Measurements from ENCODE around the gene CHST11. TPM values are rescaled to one million over a fixed set of nuclear protein-coding genes. Genes with fewer than 3 reads are reported as not detected.

CHST11 gene
- total RNA-seq, 1 experiment from 2014 or later: 6.7 TPM

DNA sequence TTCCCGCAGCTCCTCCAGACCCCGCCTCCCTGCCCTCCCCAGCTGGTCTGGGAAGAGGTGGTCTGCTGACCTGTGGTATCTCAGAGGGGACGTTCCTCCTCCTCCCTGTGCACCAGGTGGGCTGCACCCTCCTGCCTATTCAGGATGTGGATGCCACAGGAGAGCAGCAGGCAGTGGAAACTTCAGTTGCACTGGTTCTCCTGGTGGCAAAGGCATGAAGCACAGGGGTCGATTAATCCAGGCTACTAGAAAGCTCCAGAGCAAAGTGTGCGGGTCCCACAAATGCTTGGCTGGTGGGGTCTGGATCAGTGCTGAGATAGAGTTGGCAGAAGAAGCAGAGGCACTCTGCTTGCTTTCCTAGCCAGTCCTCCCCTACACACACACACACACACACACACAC, 304.3 kb downstream of the CHST11 start:
- H3K14ac ChIP-seq (ENCODE audit: insufficient read depth, low read length): no peak overlapping the region
- H2BK5ac ChIP-seq (ENCODE audit: insufficient read length, low read length): no peak overlapping the region
- H4K8ac ChIP-seq (replicated peaks; ENCODE audit: insufficient read length, low read depth, low read length): no peak overlapping the region
- H3K56ac ChIP-seq (ENCODE audit: insufficient read length, low read depth, low read length): no peak overlapping the region
- no peaks in the 10 kb centered on the region for H3K27me3 ChIP-seq (ENCODE audit: insufficient read depth, low read length)
- no peaks in the 10 kb centered on the region for H3K9me3 Mint-ChIP-seq
- no peak overlapping the region for H2BK20ac ChIP-seq (ENCODE audit: low read depth, low read length, poor library complexity, severe bottlenecking)
- H3K27ac ChIP-seq (ENCODE audit: insufficient read length, low read depth, low read length): no peak overlapping the region
- DNase-seq: peak; percentile 61
- H4K5ac ChIP-seq (ENCODE audit: insufficient read length, low read depth, low read length): no peak overlapping the region
- no peak overlapping the region for H3K9ac ChIP-seq (ENCODE audit: extremely low read depth, insufficient read length, low read length)
- H3K36me3 Mint-ChIP-seq (ENCODE audit: insufficient read depth in 1 of 3, low read depth in 3 of 3): peaks cover 7 to 18% (median 10%) of the 10 kb centered on the region in 3 experiments; a peak in 6 of 7 replicates
- no peaks in the 10 kb centered on the region for H3K4me1 ChIP-seq (ENCODE audit: insufficient read depth, low read length)
- no peak overlapping the region for H3K4me2 ChIP-seq (ENCODE audit: insufficient read depth, insufficient read length, low read length)
- H4K20me1 ChIP-seq (ENCODE audit: control insufficient read depth, insufficient read depth, insufficient read length): no peaks in the 10 kb centered on the region
- no peak overlapping the region for H3K27ac Mint-ChIP-seq
- no peaks in the 10 kb centered on the region for H3K79me1 ChIP-seq (ENCODE audit: insufficient read depth, low read depth, low read length, poor library complexity, severe bottlenecking)
- H2AFZ ChIP-seq (ENCODE audit: low read length): no peak overlapping the region
- TF ChIP-seq, protein P1, sequence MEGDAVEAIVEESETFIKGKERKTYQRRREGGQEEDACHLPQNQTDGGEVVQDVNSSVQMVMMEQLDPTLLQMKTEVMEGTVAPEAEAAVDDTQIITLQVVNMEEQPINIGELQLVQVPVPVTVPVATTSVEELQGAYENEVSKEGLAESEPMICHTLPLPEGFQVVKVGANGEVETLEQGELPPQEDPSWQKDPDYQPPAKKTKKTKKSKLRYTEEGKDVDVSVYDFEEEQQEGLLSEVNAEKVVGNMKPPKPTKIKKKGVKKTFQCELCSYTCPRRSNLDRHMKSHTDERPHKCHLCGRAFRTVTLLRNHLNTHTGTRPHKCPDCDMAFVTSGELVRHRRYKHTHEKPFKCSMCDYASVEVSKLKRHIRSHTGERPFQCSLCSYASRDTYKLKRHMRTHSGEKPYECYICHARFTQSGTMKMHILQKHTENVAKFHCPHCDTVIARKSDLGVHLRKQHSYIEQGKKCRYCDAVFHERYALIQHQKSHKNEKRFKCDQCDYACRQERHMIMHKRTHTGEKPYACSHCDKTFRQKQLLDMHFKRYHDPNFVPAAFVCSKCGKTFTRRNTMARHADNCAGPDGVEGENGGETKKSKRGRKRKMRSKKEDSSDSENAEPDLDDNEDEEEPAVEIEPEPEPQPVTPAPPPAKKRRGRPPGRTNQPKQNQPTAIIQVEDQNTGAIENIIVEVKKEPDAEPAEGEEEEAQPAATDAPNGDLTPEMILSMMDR (conservative IDR thresholded peaks at IDR 0.05): peak; percentile 40; the same call in 2 of the 3 replicates
- H2BK12ac ChIP-seq (ENCODE audit: insufficient read length, low read depth, low read length): no peak overlapping the region
- H3K9me3 ChIP-seq (ENCODE audit: control insufficient read depth, low read depth, low read length): no peaks in the 10 kb centered on the region
- no peaks in the 10 kb centered on the region for H3K79me2 ChIP-seq (ENCODE audit: insufficient read depth, low read length)
- WGBS (ENCODE audit: extremely low coverage, insufficient read length, low lambda C conversion rate): no CpG with 5 or more reads among the region's 5 CpGs
- H3T11ph ChIP-seq (ENCODE audit: low read length): no peak overlapping the region
- H3K4ac ChIP-seq (ENCODE audit: low read depth, low read length): no peak overlapping the region
- H3K27me3 Mint-ChIP-seq (ENCODE audit: low read depth): no peaks in the 10 kb centered on the region
- H2BK120ac ChIP-seq (ENCODE audit: low read depth, low read length, poor library complexity, severe bottlenecking): no peak overlapping the region
- H2AK5ac ChIP-seq (ENCODE audit: insufficient read length, low read length): no peak overlapping the region
- H3K4me1 Mint-ChIP-seq: peaks cover 2 to 13% of the 10 kb centered on the region in 2 experiments; a peak in 2 of 4 replicates
- no peak overlapping the region for H3K18ac ChIP-seq (ENCODE audit: insufficient read length, low read depth, low read length)
- no peak overlapping the region for H3K4me3 Mint-ChIP-seq
- no peak overlapping the region for H3K23ac ChIP-seq (ENCODE audit: insufficient read length, low read depth, low read length)
- H3K23me2 ChIP-seq (ENCODE audit: insufficient read length, low read depth, low read length, poor library complexity, severe bottlenecking): no peaks in the 10 kb centered on the region
- H2BK15ac ChIP-seq (ENCODE audit: low read depth, low read length): no peak overlapping the region
- H4K91ac ChIP-seq (ENCODE audit: insufficient read length, low read depth, low read length): no peak overlapping the region
